OCI-LY3 (cell line): ENCODE measurements around the gene GPLD1.
"Not testable (repeated sequence)": the region's sequence is repeated elsewhere in the genome, so short reads cannot be mapped to it uniquely, and the experiment has no call there.

Experiments used
- H2AFZ ChIP-seq: fragments of 200-600, 300-600 bp; shearing (Covaris generic); 2 replicates; pipeline ENCODE4 v1.6.0; 2014; ENCODE audit warnings: antibody characterized with exemption, low read depth, low read length
- H3K27ac ChIP-seq: fragments of 200-600, 300-600 bp; sonication (generic); 2 replicates; pipeline ENCODE4 v1.5.1; 2014; ENCODE audit warnings: mild to moderate bottlenecking, low read length, moderate library complexity, mixed read lengths
- H3K27me3 ChIP-seq: fragments of 200-600, 300-600 bp; sonication (generic); 2 replicates; pipeline ENCODE4 v1.6.1; 2014; ENCODE audit warnings: low read depth, low read length, mixed read lengths
- H3K36me3 ChIP-seq: fragments of 200-600, 300-600 bp; sonication (generic); replicated peaks from 2 replicates; pipeline ENCODE3; 2014; ENCODE audit warnings: low read depth, low read length, mixed read lengths
- H3K4me1 ChIP-seq: fragments of 300-600, 200-600 bp; sonication (generic); 2 replicates; pipeline ENCODE4 v1.6.1; 2014; ENCODE audit warnings: low read length, mixed read lengths
- H3K4me2 ChIP-seq: fragments of 200-600, 300-600 bp; sonication (generic); 2 replicates; pipeline ENCODE4 v1.6.1; 2014; ENCODE audit warnings: low read length, mixed read lengths
- H3K4me3 ChIP-seq: fragments of 300-600, 200-600 bp; sonication (generic); 2 replicates; pipeline ENCODE4 v1.5.1; 2014; ENCODE audit warnings: antibody characterized with exemption, mild to moderate bottlenecking, low read length, moderate library complexity
- H3K79me2 ChIP-seq: fragments of 300-600, 200-600 bp; shearing (Covaris generic); 2 replicates; pipeline ENCODE4 v1.6.1; 2014; ENCODE audit warnings: mild to moderate bottlenecking, low read length, mixed read lengths
- H3K9ac ChIP-seq: fragments of 300-600, 200-600 bp; shearing (Covaris generic); 2 replicates; pipeline ENCODE4 v1.6.0; 2014; ENCODE audit warnings: mild to moderate bottlenecking, low read length, moderate library complexity
- H3K9me3 ChIP-seq: fragments of 200-600, 300-600 bp; shearing (Covaris generic); 2 replicates; pipeline ENCODE4 v1.6.1; 2014; ENCODE audit warnings: low read length, mixed read lengths; ENCODE audit not compliant: insufficient read depth
- H4K20me1 ChIP-seq: fragments of 200-600, 300-600 bp; sonication (generic); 2 replicates; pipeline ENCODE4 v1.6.1; 2016; ENCODE audit warnings: low read length, mixed read lengths; ENCODE audit not compliant: insufficient read depth
- EZH2phosphoT487 ChIP-seq: fragments of 200-600 bp; shearing (Covaris generic); IDR thresholded peaks from 2 replicates; pipeline ENCODE4 v1.6.1; 2018; ENCODE audit warnings: antibody characterized with exemption, mixed run types, low read depth
- TF ChIP-seq, protein P1 (sequence below): fragments of 200-600, 300-600 bp; sonication (generic); IDR thresholded peaks from 2 replicates; pipeline ENCODE4 v1.5.1; 2014; ENCODE audit warnings: antibody characterized with exemption, low read length, low read depth

GPLD1 gene

DNA sequence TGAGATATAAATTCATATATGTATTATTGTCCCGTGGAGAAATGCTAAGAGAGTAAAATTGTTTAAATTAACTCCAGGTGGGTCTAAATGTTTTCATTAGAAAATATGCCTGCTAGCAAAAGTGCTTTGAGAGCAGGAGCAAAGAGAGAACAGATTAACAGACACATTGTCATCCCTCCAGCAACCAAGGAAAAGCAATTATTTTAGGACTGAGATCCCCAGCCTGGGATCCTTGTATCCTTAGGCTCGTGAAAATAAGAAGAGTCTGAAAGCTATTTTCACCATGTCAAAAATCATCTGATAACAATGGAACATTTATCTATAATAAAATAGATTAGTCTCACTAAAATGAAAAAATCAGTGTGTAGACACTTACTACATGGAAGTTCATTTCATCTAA is 98.2 kb downstream of the GPLD1 start:
- Histone ChIP-seq H3K9ac (no peak overlapping the region), H3K9me3 (no peaks in the 10 kb centered on the region), H4K20me1 (no peaks in the 10 kb centered on the region), H3K27ac (no peak overlapping the region), H3K4me1 (peaks cover 5% of the 10 kb centered on the region; the same call in 1 of the 2 replicates), H3K36me3 (no peaks in the 10 kb centered on the region), H3K4me2 (peak overlapping the region; percentile 17; the same call in 1 of the 2 replicates), H3K27me3 (no peaks in the 10 kb centered on the region), H2AFZ (peak overlapping the region; percentile 23; the same call in 1 of the 2 replicates), H3K79me2 (no peaks in the 10 kb centered on the region), H3K4me3 (no peak overlapping the region)
- TF ChIP-seq EZH2phosphoT487, result no peak
- TF ChIP-seq, protein P1, sequence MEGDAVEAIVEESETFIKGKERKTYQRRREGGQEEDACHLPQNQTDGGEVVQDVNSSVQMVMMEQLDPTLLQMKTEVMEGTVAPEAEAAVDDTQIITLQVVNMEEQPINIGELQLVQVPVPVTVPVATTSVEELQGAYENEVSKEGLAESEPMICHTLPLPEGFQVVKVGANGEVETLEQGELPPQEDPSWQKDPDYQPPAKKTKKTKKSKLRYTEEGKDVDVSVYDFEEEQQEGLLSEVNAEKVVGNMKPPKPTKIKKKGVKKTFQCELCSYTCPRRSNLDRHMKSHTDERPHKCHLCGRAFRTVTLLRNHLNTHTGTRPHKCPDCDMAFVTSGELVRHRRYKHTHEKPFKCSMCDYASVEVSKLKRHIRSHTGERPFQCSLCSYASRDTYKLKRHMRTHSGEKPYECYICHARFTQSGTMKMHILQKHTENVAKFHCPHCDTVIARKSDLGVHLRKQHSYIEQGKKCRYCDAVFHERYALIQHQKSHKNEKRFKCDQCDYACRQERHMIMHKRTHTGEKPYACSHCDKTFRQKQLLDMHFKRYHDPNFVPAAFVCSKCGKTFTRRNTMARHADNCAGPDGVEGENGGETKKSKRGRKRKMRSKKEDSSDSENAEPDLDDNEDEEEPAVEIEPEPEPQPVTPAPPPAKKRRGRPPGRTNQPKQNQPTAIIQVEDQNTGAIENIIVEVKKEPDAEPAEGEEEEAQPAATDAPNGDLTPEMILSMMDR, result no peak

DNA sequence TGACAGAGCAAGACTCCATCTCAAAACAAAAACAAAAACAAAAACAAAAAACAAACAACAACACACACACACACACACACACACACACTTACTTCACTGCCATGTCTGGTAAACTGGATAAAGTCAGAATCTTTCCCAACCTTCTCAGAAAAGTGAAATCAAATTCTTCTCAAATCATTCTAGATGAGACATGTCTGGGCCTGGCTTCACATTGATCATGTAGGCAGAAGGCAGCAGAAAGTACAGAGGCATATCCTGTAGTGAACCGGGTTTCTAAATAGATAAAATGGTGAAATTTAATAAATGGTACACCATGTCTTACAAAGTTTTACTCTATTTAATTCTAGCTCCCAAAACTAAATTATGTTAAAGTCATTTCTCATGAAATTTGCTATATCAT is 101.6 kb downstream of the GPLD1 start:
- Histone ChIP-seq H3K4me2 (no peak overlapping the region), H3K9me3 (no peaks in the 10 kb centered on the region), H2AFZ (no peak overlapping the region), H3K27me3 (no peaks in the 10 kb centered on the region), H3K36me3 (no peaks in the 10 kb centered on the region), H3K9ac (no peak overlapping the region), H3K27ac (no peak overlapping the region), H3K4me1 (peaks cover 5% of the 10 kb centered on the region; the same call in 1 of the 2 replicates), H3K4me3 (no peak overlapping the region), H4K20me1 (no peaks in the 10 kb centered on the region), H3K79me2 (no peaks in the 10 kb centered on the region)
- no peak for TF ChIP-seq EZH2phosphoT487
- TF ChIP-seq, protein P1, result no peak

DNA sequence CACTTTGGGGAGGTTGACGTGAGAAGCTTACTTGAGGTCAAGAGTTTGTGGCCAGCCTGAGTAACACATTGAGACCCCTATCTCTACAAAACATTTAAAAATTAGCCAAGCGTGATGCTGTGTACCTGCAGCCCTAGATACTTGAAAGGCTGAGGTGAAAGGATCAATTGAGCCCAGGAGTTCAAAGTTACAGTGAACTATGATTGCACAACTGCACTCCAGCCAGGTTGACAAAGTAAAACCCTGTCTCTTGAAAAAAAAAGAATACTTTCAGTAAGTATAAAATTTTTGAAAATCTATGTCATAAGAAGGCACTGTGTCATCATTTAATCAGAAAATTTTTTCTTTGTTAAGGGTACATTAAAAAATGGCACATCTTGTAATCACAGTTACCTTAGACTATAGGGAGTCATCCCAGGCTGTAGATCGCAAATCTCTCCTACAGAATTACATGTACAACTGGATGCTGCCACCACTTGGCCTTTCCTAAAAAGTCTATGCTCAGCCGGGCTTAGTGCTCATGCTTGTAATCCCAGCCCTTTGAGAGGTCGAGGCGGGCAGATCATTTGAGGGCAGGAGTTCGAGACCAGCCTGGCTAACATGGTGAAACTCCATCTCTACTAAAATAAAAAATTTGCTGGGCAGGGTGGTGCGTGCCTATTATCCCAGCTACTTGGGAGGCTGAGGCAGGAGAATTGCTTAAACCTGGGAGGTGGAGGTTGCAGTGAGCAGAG is 103.7 kb downstream of the GPLD1 start:
- no peaks in the 10 kb centered on the region for H3K9me3 ChIP-seq
- H3K36me3 ChIP-seq, result no peaks in the 10 kb centered on the region
- no peaks in the 10 kb centered on the region for H3K27me3 ChIP-seq
- no peak overlapping the region for H2AFZ ChIP-seq
- no peaks in the 10 kb centered on the region for H4K20me1 ChIP-seq
- no peak overlapping the region for H3K4me3 ChIP-seq
- TF ChIP-seq, protein P1, result no peak
- TF ChIP-seq EZH2phosphoT487, result no peak
- no peaks in the 10 kb centered on the region for H3K4me1 ChIP-seq
- H3K9ac ChIP-seq, result no peak overlapping the region
- H3K27ac ChIP-seq, result no peak overlapping the region
- no peaks in the 10 kb centered on the region for H3K79me2 ChIP-seq
- no peak overlapping the region for H3K4me2 ChIP-seq

DNA sequence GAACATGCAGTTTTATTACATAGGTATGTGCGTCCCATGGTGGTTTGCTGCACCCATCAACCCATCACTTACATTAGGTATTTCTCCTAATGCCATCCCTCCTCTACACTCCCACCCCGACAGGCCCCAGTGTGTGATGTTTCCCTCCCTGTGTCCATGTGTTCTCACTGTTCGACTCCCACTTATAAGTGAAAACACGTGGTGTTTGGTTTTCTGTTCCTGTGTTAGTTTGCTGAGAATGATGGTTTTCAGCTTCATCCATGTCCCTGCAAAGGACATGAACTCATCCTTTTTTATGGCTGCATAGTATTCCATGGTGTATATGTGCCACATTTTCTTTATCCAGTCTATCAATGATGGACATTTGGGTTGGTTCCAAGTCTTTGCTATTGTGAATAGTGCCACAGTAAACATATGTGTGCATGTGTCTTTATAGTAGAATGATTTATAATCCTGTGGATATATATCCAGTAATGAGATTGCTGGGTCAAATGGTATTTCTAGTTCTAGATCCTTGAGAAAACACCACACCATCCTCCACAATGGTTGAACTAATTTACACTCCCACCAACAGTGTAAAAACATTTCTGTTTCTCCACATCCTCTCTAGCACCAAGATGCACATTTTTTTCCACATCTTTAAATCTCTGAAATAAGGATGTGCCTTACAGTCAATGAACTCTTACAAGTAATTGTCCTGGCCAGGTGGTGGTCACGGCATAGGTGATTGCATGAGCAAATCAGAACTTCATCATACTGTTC is 104.8 kb downstream of the GPLD1 start:
- H3K4me3 ChIP-seq, H3K79me2 ChIP-seq, H3K27ac ChIP-seq, H3K4me2 ChIP-seq, H3K9me3 ChIP-seq, H4K20me1 ChIP-seq, H3K36me3 ChIP-seq, H3K4me1 ChIP-seq, H2AFZ ChIP-seq, H3K9ac ChIP-seq, H3K27me3 ChIP-seq: not testable (repeated sequence)

DNA sequence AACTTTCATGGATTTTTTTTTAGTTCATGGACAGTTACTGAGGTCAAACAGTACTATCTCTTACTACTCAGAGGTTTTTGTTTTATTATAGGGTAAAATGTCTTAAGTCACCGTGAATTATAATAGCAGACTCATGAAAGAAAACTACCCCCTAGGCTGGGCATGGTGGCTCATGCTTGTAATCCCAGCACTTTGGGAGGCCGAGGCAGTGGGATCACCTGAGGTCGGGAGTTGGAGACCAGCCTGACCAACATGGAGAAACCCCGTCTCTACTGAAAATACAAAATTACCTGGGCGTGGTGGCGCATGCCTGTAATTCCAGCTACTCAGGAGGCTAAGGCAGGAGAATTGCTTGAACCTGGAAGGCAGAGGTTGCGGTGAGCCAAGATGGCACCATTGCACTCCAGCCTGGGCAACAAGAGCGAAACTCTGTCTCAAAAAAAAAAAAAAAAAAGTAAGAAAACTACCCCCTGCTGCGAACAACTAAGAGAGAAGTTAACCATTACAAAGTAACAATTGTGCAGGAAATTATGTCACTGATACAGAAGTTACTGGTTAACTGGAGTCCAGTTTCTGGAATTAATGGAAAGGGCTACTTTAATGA is 106.4 kb downstream of the GPLD1 start:
- not testable (repeated sequence) for H3K4me1 ChIP-seq, H3K9me3 ChIP-seq, H3K4me3 ChIP-seq, H3K9ac ChIP-seq, H4K20me1 ChIP-seq, H3K27ac ChIP-seq, H3K4me2 ChIP-seq, H3K27me3 ChIP-seq, H2AFZ ChIP-seq, H3K79me2 ChIP-seq, H3K36me3 ChIP-seq
